Ishikawa (cell line): ENCODE measurements around the gene HOXB3.

Experiments
- CEBPB ChIP-seq: IDR thresholded peaks from 2 replicates; pipeline ENCODE4 v1.6.1; 2012
- CREB1 ChIP-seq: IDR thresholded peaks from 2 replicates; pipeline ENCODE4 v1.6.1; 2012; ENCODE audit warnings: low read depth
- EGR1 ChIP-seq: IDR thresholded peaks from 2 replicates; pipeline ENCODE4 v1.6.1; 2012
- EP300 ChIP-seq: IDR thresholded peaks from 2 replicates; pipeline ENCODE4 v1.6.1; 2012; ENCODE audit warnings: borderline replicate concordance
- FOXM1 ChIP-seq: IDR thresholded peaks from 2 replicates; pipeline ENCODE4 v1.6.1; 2012; ENCODE audit warnings: low read depth, borderline replicate concordance
- NFIC ChIP-seq: IDR thresholded peaks from 2 replicates; pipeline ENCODE4 v1.6.1; 2012
- RAD21 ChIP-seq: IDR thresholded peaks from 2 replicates; pipeline ENCODE4 v1.6.1; 2012; ENCODE audit warnings: low read depth
- TAF1 ChIP-seq: IDR thresholded peaks from 2 replicates; pipeline ENCODE4 v1.6.1; 2012; ENCODE audit warnings: low read depth, mild to moderate bottlenecking
- TCF12 ChIP-seq: IDR thresholded peaks from 2 replicates; pipeline ENCODE4 v1.6.1; 2012; ENCODE audit warnings: low read depth
- TEAD4 ChIP-seq: IDR thresholded peaks from 2 replicates; pipeline ENCODE4 v1.6.1; 2012
- YY1 ChIP-seq: IDR thresholded peaks from 2 replicates; pipeline ENCODE4 v1.6.1; 2012; ENCODE audit warnings: low read depth
- ZBTB7A ChIP-seq: IDR thresholded peaks from 2 replicates; pipeline ENCODE4 v1.6.1; 2012; ENCODE audit warnings: low read depth
- TF ChIP-seq, protein P1 (sequence below): IDR thresholded peaks from 2 replicates; pipeline ENCODE4 v1.6.1; 2012
- TF ChIP-seq, protein P2 (sequence below): IDR thresholded peaks from 2 replicates; pipeline ENCODE4 v1.6.1; 2012
- TF ChIP-seq, protein P3 (sequence below): IDR thresholded peaks from 2 replicates; pipeline ENCODE4 v1.6.1; 2012; ENCODE audit warnings: low read depth, mild to moderate bottlenecking

The HOXB3 gene

DNA sequence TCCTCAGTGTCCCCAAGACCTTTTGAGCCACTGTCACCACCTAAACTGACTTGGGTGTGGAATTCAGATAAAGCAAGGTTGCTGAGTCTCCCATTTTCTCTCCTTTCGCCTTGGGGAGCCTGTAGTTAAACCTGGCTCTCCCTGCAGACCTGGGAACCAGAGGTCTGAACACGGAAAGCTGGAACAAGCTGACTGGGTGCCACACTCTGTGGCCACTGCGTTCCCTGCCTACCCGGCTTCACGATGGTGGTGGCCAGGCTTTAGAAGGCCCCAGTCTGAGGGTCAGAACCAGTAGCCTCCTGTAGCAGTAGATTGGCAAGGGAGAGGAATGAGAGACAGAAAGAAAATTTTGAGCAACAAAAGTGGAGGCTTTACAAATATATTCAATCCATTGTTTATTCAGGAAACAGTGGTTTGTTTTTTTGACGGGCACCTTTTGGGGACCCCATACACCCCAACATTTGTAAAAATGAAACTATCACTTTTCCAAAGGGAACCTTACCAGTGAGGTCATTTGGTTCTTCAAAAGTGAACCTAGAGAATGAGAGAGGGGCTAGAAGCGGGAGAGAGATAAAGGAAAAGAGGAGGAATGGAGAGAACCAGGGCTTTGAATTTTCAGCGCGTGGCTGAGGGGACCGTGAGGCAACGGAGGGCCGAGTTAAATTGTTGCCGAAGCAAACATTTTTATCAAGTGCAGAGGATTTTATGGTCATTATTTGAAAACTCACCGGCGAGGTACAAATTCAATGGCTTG, 26.9 kb upstream of the HOXB3 start:
- TF ChIP-seq ZBTB7A (no peak), CEBPB (no peak), CREB1 (no peak), TCF12 (no peak), TEAD4 (no peak), RAD21 (no peak), TAF1 (no peak), EP300 (no peak), YY1 (no peak), NFIC (no peak), FOXM1 (no peak), EGR1 (no peak)
- TF ChIP-seq, protein P1, sequence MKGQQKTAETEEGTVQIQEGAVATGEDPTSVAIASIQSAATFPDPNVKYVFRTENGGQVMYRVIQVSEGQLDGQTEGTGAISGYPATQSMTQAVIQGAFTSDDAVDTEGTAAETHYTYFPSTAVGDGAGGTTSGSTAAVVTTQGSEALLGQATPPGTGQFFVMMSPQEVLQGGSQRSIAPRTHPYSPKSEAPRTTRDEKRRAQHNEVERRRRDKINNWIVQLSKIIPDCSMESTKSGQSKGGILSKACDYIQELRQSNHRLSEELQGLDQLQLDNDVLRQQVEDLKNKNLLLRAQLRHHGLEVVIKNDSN: no peak
- TF ChIP-seq, protein P2, sequence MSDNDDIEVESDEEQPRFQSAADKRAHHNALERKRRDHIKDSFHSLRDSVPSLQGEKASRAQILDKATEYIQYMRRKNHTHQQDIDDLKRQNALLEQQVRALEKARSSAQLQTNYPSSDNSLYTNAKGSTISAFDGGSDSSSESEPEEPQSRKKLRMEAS: no peak
- TF ChIP-seq, protein P3, sequence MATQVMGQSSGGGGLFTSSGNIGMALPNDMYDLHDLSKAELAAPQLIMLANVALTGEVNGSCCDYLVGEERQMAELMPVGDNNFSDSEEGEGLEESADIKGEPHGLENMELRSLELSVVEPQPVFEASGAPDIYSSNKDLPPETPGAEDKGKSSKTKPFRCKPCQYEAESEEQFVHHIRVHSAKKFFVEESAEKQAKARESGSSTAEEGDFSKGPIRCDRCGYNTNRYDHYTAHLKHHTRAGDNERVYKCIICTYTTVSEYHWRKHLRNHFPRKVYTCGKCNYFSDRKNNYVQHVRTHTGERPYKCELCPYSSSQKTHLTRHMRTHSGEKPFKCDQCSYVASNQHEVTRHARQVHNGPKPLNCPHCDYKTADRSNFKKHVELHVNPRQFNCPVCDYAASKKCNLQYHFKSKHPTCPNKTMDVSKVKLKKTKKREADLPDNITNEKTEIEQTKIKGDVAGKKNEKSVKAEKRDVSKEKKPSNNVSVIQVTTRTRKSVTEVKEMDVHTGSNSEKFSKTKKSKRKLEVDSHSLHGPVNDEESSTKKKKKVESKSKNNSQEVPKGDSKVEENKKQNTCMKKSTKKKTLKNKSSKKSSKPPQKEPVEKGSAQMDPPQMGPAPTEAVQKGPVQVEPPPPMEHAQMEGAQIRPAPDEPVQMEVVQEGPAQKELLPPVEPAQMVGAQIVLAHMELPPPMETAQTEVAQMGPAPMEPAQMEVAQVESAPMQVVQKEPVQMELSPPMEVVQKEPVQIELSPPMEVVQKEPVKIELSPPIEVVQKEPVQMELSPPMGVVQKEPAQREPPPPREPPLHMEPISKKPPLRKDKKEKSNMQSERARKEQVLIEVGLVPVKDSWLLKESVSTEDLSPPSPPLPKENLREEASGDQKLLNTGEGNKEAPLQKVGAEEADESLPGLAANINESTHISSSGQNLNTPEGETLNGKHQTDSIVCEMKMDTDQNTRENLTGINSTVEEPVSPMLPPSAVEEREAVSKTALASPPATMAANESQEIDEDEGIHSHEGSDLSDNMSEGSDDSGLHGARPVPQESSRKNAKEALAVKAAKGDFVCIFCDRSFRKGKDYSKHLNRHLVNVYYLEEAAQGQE: no peak

DNA sequence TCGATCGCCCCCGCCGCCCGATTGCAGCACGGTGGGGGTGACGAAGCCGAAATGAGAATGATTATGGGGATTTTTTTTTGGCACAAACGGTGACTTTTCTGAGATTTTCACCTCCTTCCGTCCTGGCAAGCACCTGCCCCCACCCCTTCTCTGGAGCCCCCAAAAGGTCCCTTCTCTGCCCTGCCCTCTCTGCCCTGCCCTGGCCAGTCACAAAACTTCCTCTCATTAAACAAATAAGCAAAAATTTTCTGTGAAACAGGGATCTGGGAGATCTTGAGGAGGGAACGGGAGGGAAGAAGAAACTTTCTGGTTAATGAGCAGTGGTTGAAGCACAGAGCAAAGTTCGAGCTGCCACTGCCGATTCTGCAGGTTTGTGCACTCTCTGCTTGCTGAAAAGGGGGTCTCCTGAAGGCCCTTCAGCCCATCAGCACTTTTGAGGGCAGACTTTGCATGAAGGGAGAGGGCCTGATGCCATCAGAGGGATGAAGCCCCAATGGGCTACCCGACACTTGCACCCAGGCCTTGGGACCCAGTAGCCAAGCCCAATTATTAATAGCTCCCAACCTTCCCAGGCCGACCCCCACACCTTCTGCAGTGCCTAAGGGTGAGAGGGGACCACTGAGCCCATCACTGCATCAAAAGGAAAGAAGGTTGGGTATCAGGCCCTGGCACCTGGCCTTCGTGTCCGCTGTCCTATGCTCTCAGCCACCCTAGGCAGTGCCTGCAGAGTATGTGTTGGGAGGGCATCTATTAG, 26.1 kb upstream of the HOXB3 start:
- TF ChIP-seq ZBTB7A (no peak), YY1 (no peak), RAD21 (no peak)
- TF ChIP-seq, protein P2: no peak

DNA sequence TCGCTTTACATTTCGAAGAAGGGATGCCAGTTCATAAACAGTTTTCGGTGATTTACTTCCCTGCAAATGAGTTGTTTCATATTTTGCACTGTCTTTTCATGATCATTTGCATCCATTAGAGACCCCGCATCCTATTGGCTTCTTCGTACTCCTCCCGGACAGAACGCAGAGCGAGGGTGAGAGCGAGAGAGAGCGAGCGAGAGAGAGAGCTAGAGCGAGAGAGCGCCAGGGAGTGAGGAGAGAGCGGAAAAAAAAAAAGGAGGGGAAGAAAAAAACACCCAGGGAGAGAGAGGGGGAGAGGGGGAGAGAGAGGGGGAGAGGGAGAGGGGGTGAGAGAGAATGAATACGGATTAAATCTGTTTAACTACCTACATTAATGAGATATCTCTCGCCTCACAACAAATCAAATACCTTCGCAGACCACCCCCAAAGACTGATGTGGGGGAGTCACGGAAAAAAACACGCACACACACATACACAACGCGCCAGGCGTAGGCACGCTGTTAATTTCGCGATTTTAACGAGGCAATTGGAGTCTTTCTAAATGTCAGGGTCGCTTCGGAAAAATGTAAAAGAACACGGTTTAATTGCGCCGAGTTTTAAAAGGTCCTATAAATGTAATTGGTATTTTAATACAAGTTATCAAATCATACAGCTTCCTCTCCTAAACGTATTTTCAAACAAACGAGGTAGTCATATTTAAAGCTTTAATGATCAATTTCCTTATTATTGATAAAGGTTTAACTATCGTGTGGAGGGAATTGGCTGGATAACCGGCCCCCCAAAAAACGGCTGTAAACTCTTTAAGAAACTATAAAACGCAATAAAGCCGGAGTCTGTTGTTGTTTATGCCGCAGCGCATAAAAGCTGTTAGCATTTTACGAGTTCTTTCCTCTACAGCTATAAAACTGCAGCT, 25.3 kb upstream of the HOXB3 start, which contains the start of gene HOXB8:
TSS of gene HOXB8 (minus strand) at position 246 of the 916 bp plus-strand sequence. CDS start 588 bp downstream, outside the sequence.
- TF ChIP-seq, protein P1: no peak
- no peak for TF ChIP-seq CEBPB
- TF ChIP-seq, protein P3: no peak
- no peak for TF ChIP-seq EP300
- no peak for TF ChIP-seq TCF12
- no peak for TF ChIP-seq YY1
- no peak for TF ChIP-seq TAF1
- no peak for TF ChIP-seq CREB1
- TF ChIP-seq, protein P2: no peak
- no peak for TF ChIP-seq TEAD4
- TF ChIP-seq ZBTB7A: no peak
- no peak for TF ChIP-seq RAD21
- TF ChIP-seq FOXM1: no peak
- TF ChIP-seq NFIC: no peak
- TF ChIP-seq EGR1: no peak

DNA sequence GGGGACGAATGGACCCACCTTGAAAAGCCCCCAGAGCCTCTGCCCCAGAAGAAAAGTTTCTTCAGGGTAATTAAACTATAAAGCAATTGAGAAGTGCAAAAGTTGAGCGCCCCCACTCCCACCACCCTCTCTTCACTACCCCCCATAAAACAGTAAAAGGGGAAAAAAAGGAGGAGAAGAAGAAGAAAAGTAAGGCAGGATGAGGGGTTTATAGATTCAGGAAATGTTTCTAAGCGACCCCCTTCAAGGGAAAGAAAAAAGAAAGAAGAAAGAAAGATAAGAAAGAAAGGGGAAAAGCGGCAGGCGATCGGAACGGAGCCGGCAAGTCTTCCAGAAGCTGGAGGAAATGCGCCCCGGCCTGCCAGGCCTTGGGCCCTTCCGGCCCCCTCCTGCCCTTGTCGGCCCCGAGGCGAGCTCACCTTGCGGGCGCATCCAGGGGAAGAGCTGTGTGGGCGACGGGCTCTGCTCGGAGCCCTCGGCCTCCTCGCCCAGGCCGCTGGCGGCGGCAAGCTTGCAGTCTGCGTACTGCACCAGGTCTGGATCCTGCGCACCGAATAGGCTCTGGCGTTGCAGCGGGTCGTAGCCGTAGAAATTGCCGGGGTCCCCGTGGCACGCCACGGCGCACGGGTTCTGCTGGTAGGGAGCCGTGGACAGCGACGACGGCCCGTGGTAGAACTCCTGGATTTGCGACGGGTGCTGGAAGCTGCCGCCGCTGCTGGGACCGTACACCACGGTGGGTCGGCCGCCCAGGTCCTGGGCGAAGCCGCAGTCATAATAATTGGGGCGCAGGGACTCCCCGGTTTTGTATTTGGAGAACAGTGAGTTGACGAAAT, 24.0 kb upstream of the HOXB3 start:
- TF ChIP-seq CEBPB (no peak), NFIC (no peak), CREB1 (no peak), YY1 (no peak), TCF12 (no peak), EGR1 (no peak), TEAD4 (no peak), TAF1 (no peak), RAD21 (no peak), EP300 (no peak), ZBTB7A (no peak), FOXM1 (no peak)
- TF ChIP-seq, protein P2: no peak
- TF ChIP-seq, protein P3: no peak
- TF ChIP-seq, protein P1: no peak
